Activated CD4-positive, alpha-beta T cell treated with anti-CD3 and anti-CD28 coated beads for 48 hours (primary cell): ENCODE results near the gene C11orf58.

Source experiments
- DNase-seq: peaks from one replicate; pipeline ENCODE4 v3.0.0-alpha.2; 2020

The C11orf58 gene

GRCh38 chr11:16806791-16807190 lies 68.3 kb downstream of the C11orf58 start:
- DNase-seq = no peak

- no peak for DNase-seq
These were observed 68.9 kb downstream of the C11orf58 start for GRCh38 chr11:16807306-16807705.
